ENCODE measurements around the gene PRKCH.

- TF ChIP-seq POLR2A (IDR thresholded peaks at IDR 0.05; ENCODE audit: low read length) (no peak), GATA1 (IDR thresholded peaks at IDR 0.05; ENCODE audit: low read depth, low read length) (no peak)
Measured at GRCh38 chr14:61281948-61282275, 39.5 kb upstream of the PRKCH start.
